Testis (tissue), 2 donors: Measurements from ENCODE around the gene FARP2.

Experiments used
- CTCF ChIP-seq, 3 experiments: fragments of 450-650 bp in 2 of 3; fragments of 200-600 bp in 1 of 3; sonication (generic) in 1 of 3; IDR thresholded peaks; one replicate each; pipeline ENCODE4 v1.5.1; 2016 to 2019; ENCODE audit warnings: antibody characterized with exemption in 3 of 3, mild to moderate bottlenecking in 2 of 3, moderate library complexity in 1 of 3
- POLR2A ChIP-seq: fragments of 450-650 bp; IDR thresholded peaks from one replicate; pipeline ENCODE4 v1.6.1; 2017; ENCODE audit warnings: antibody characterized with exemption, mild to moderate bottlenecking, moderate library complexity

GRCh38 chr2:241350878-241351639 is 5.0 kb upstream of the FARP2 start:
- TF ChIP-seq CTCF (IDR thresholded peaks at IDR 0.05) (no peak), POLR2A (no peak)
